GM21381 (cell line): ENCODE data around the gene ETV1.
A peak's percentile ranks its signal among the peaks of the same experiment; 100 is the strongest.

Experiments used
- ATAC-seq: cut with Tn5 transposase; IDR thresholded peaks from one replicate; pipeline ENCODE4 v1.9.1; 2021; ENCODE audit warnings: mild to moderate bottlenecking, moderate library complexity; ENCODE audit not compliant: unreplicated experiment

Gene ETV1

GRCh38 chr7:13886356-13886755 is 103.1 kb downstream of the ETV1 start:
- ATAC-seq = no peak

- ATAC-seq = no peak
Measured at GRCh38 chr7:13882051-13882450, 107.4 kb downstream of the ETV1 start.

- no peak for ATAC-seq
Measured at GRCh38 chr7:13880789-13881188, 108.7 kb downstream of the ETV1 start.

GRCh38 chr7:13879994-13880686 is 109.3 kb downstream of the ETV1 start:
- no peak for ATAC-seq

GRCh38 chr7:13879143-13879542 is 110.3 kb downstream of the ETV1 start:
- ATAC-seq = no peak

- no peak for ATAC-seq
Measured at GRCh38 chr7:13878154-13878553, 111.3 kb downstream of the ETV1 start.

- ATAC-seq = no peak
Measured at GRCh38 chr7:13875496-13876074, 113.9 kb downstream of the ETV1 start.

GRCh38 chr7:13874783-13875182 is 114.7 kb downstream of the ETV1 start:
- no peak for ATAC-seq

- ATAC-seq = no peak
Measured at GRCh38 chr7:13872709-13873108, 116.8 kb downstream of the ETV1 start.

GRCh38 chr7:13871008-13871407 is 118.5 kb downstream of the ETV1 start:
- ATAC-seq = no peak

- ATAC-seq = no peak
Measured at GRCh38 chr7:13860734-13861133, 128.7 kb downstream of the ETV1 start.

- ATAC-seq = no peak
Measured at GRCh38 chr7:13856012-13856411, 133.5 kb downstream of the ETV1 start.

- ATAC-seq = no peak
Measured at GRCh38 chr7:13852281-13852968, 137.0 kb downstream of the ETV1 start.

- ATAC-seq = no peak
Measured at GRCh38 chr7:13851736-13852135, 137.7 kb downstream of the ETV1 start.

GRCh38 chr7:13850185-13850752 is 139.2 kb downstream of the ETV1 start:
- peak; percentile 99 for ATAC-seq

GRCh38 chr7:13849163-13849892 is 140.1 kb downstream of the ETV1 start:
- ATAC-seq = no peak

- no peak for ATAC-seq
Measured at GRCh38 chr7:13848681-13849131, 140.8 kb downstream of the ETV1 start.

GRCh38 chr7:13846386-13846785 is 143.1 kb downstream of the ETV1 start:
- no peak for ATAC-seq

- no peak for ATAC-seq
Measured at GRCh38 chr7:13845601-13846000, 143.9 kb downstream of the ETV1 start.

GRCh38 chr7:13844954-13845353 is 144.5 kb downstream of the ETV1 start:
- ATAC-seq = no peak

GRCh38 chr7:13841284-13841683 is 148.2 kb downstream of the ETV1 start:
- no peak for ATAC-seq
